Upper lobe of left lung (tissue), 6 donors: ENCODE measurements around the gene FER. TPM values are rescaled to one million over a fixed set of nuclear protein-coding genes. Genes with fewer than 3 reads are reported as not detected.
"Not testable (repeated sequence)": the region's sequence is repeated elsewhere in the genome, so short reads cannot be mapped to it uniquely, and the experiment has no call there.

ENCODE experiments used
- ATAC-seq, 2 donors: fragments of 200-7000 bp; cut with Tn5 transposase; one replicate each; pipeline ENCODE4 v1.9.1; 2022; ENCODE audit warnings: mild to moderate bottlenecking in 2 of 2, moderate library complexity in 2 of 2; ENCODE audit not compliant: low FRiP score in 2 of 2
- DNase-seq, 2 donors: peaks; one replicate each; pipeline ENCODE4 v3.0.0-alpha.2; 2019 to 2020
- H3K27ac ChIP-seq, 4 donors: fragments of 200-600 bp; sonication (generic); one replicate each; pipeline ENCODE4 v1.5.1; 2016 to 2019
- H3K27me3 ChIP-seq, 4 donors: fragments of 200-600 bp; sonication (generic); one replicate each; pipeline ENCODE4 v1.5.1; 2017 to 2019
- H3K36me3 ChIP-seq, 4 donors: fragments of 200-600 bp; sonication (generic); one replicate each; pipeline ENCODE4 v1.5.1; 2016 to 2019
- H3K4me1 ChIP-seq, 4 donors: fragments of 200-600 bp; sonication (generic); one replicate each; pipeline ENCODE4 v1.5.1; 2018 to 2019
- H3K4me3 ChIP-seq, 4 donors: fragments of 200-600 bp; sonication (generic); one replicate each; pipeline ENCODE4 v1.5.1; 2017 to 2019; ENCODE audit warnings: mild to moderate bottlenecking in 2 of 4, moderate library complexity in 1 of 4
- H3K9me3 ChIP-seq, 4 donors: fragments of 200-600 bp; sonication (generic); one replicate each; pipeline ENCODE4 v1.5.1; 2018 to 2019
- EP300 ChIP-seq, 4 donors: sonication (generic); formaldehyde crosslinking; IDR thresholded peaks; one replicate each; pipeline ENCODE4 v1.5.1; 2017; ENCODE audit warnings: antibody characterized with exemption in 4 of 4, control low read depth in 2 of 4
- POLR2A ChIP-seq, 4 donors: fragments of 450-650 bp; IDR thresholded peaks; one replicate each; pipeline ENCODE4 v1.5.1; 2016 to 2017; ENCODE audit warnings: antibody characterized with exemption in 4 of 4, mild to moderate bottlenecking in 2 of 4
- POLR2AphosphoS5 ChIP-seq, 2 donors: sonication (generic); formaldehyde crosslinking; IDR thresholded peaks; one replicate each; pipeline ENCODE4 v1.5.1; 2017; ENCODE audit warnings: antibody characterized with exemption in 2 of 2
- WGBS, 2 donors: methylation state at CpG; one replicate each; pipeline ENCODE4 v1.1.5; 2017 to 2018; 5-methylcytosine and 5-hydroxymethylcytosine counted together
- total RNA-seq, 6 donors: library from RNA; depleted of rRNA in 4 of 6; stranded (reverse); fragments of >200 nt in 4 of 6; gene quantifications; one replicate each; pipeline versions ENCODE4 v1.1.0 to v1.2.1, GENCODE V29; 2016 to 2021
- TF ChIP-seq, protein P1 (sequence below), 6 experiments: fragments of 450-650 bp in 4 of 6; fragments of 200-600 bp in 2 of 6; sonication (generic) in 2 of 6; IDR thresholded peaks; one replicate each; pipeline ENCODE4 v1.5.1; 2016 to 2019; ENCODE audit warnings: antibody characterized with exemption in 6 of 6
- donor health status: DM: no; HTN: no; CAD: no; lungs with moderate emphysema.
- donor health status: DM: no; HTN: yes; CAD: no; lungs with severe emphysema.

FER gene
- total RNA-seq, 6 donors from 2014 or later: 17.6 to 55.5 (median 27.9) TPM

DNA sequence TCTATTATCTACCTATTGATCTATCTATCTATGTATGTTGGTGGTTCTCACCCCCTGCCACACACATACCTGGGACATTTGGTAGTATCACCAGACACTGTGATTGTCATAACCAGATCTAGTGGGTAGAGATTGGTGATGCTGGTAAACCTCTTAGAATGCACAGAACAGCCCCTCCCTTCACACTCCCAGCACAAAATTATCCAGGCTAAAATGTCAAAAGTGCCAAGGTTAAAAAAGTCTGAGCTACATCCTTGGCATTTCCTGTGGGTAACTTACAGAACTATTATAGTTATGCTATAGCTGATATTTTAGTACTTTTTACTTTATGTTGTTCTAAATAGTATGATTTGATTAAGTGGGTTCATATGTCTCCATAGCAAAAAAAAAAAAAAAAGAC is 151.0 kb downstream of the FER start:
- Histone ChIP-seq H3K27me3 (no peaks in the 10 kb centered on the region), H3K36me3 (no peaks in the 10 kb centered on the region), H3K4me1 (no peaks in the 10 kb centered on the region), H3K4me3 (no peak overlapping the region), H3K9me3 (no peaks in the 10 kb centered on the region), H3K27ac (no peak overlapping the region)
- DNase-seq (no peak), ATAC-seq (no peak)
- no peak for TF ChIP-seq EP300 (IDR thresholded peaks at IDR 0.05)
- no peak for TF ChIP-seq POLR2A (IDR thresholded peaks at IDR 0.05)
- TF ChIP-seq, protein P1, sequence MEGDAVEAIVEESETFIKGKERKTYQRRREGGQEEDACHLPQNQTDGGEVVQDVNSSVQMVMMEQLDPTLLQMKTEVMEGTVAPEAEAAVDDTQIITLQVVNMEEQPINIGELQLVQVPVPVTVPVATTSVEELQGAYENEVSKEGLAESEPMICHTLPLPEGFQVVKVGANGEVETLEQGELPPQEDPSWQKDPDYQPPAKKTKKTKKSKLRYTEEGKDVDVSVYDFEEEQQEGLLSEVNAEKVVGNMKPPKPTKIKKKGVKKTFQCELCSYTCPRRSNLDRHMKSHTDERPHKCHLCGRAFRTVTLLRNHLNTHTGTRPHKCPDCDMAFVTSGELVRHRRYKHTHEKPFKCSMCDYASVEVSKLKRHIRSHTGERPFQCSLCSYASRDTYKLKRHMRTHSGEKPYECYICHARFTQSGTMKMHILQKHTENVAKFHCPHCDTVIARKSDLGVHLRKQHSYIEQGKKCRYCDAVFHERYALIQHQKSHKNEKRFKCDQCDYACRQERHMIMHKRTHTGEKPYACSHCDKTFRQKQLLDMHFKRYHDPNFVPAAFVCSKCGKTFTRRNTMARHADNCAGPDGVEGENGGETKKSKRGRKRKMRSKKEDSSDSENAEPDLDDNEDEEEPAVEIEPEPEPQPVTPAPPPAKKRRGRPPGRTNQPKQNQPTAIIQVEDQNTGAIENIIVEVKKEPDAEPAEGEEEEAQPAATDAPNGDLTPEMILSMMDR (IDR thresholded peaks at IDR 0.05): no peak
- no peak for TF ChIP-seq POLR2AphosphoS5 (IDR thresholded peaks at IDR 0.05)

DNA sequence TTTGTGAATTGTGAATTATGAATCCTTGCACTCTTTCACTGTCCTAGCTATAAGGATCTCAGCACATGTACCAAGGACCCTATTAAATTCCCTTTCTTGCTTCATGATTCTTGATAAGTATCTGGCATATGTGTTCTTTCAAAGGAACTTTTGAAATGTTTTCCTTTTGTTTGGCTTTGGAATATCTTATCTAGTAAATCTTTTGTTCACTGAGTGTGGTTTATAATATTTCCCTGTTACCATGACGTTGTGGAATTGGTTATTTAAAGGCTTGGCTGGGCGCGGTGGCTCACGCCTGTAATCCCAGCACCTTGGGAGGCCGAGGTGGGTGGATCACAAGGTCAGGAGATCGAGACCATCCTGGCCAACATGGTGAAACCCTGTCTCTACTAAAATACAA is 151.5 kb downstream of the FER start:
- not testable (repeated sequence) for H3K4me1 ChIP-seq, H3K27me3 ChIP-seq, H3K27ac ChIP-seq, ATAC-seq, H3K9me3 ChIP-seq, DNase-seq, H3K4me3 ChIP-seq, H3K36me3 ChIP-seq
- WGBS, 2 donors: 79 to 94% methylated on average over 6 of the region's 6 CpGs

DNA sequence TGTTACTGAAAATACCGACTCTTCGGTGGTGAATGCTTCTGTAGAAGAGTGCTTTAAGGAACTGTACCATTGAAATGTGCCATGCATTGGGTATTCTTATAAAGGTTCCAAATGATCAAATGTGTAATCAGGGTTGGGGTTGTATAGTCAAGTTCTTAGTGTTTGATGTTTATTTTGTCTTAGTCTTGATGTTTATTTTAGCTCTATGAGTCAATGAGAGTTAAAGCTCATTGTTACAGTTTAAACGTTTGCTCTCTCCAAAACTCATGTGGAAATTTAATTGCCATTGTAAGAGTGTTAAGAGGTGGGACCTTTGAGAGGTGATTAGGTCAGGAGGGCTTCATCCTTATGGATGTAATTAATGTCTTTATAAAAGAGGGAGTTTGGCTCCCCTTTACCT is 153.0 kb downstream of the FER start:
- H3K36me3 ChIP-seq: no peaks in the 10 kb centered on the region
- 73 to 77% methylated on average over 3 of the region's 3 CpGs for WGBS, 2 donors
- DNase-seq: no peak
- H3K9me3 ChIP-seq: no peaks in the 10 kb centered on the region
- no peak overlapping the region for H3K27ac ChIP-seq
- no peaks in the 10 kb centered on the region for H3K27me3 ChIP-seq
- no peak overlapping the region for H3K4me3 ChIP-seq
- TF ChIP-seq EP300 (IDR thresholded peaks at IDR 0.05) (no peak), POLR2A (IDR thresholded peaks at IDR 0.05) (no peak), POLR2AphosphoS5 (IDR thresholded peaks at IDR 0.05) (no peak)
- TF ChIP-seq, protein P1 (IDR thresholded peaks at IDR 0.05): no peak
- ATAC-seq: no peak
- H3K4me1 ChIP-seq: no peaks in the 10 kb centered on the region

DNA sequence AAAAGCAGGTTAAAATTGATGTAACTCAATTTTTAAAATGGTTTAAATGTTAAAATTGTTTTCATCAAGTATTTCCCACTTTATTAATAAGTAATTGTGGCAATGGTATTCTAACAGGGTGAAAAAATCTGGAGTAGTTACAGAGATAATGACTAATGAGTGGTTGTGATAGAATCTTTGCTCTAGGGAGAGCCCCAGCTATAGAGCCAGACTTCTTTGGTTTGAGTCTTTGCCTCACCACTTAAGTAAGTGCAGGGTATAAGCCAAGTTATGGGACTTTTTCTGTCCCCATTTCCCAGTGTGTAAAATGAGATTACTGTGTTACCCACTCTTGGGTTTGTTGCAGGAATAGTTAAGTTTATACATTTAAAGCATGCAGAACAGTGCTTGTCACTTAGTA is 158.1 kb downstream of the FER start:
- no peaks in the 10 kb centered on the region for H3K27me3 ChIP-seq
- H3K9me3 ChIP-seq: no peaks in the 10 kb centered on the region
- no peaks in the 10 kb centered on the region for H3K36me3 ChIP-seq
- H3K27ac ChIP-seq: no peak overlapping the region
- no peak for ATAC-seq
- no peak for DNase-seq
- no peaks in the 10 kb centered on the region for H3K4me1 ChIP-seq
- TF ChIP-seq POLR2AphosphoS5 (IDR thresholded peaks at IDR 0.05) (no peak), POLR2A (IDR thresholded peaks at IDR 0.05) (no peak), EP300 (IDR thresholded peaks at IDR 0.05) (no peak)
- TF ChIP-seq, protein P1 (IDR thresholded peaks at IDR 0.05): no peak
- no peak overlapping the region for H3K4me3 ChIP-seq

DNA sequence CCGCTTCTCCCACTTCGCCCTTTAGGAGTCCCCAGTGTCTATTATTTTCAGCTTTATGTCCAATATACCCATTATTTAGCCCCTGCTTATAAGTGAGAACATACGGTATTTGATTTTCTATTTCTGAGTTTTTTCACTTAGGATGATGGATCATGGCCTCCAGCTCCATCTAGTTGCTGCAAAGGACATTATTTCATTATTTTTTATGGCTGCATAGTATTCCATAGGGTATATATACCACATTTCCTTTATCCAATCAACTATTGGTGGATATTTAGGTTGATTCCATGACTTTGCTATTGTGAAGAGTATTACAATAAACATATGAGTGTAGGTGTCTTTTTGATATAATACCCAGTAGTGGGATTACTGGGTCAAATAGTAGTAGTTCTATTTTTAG is 162.9 kb downstream of the FER start:
- Histone ChIP-seq H3K4me1 (no peaks in the 10 kb centered on the region), H3K36me3 (no peaks in the 10 kb centered on the region), H3K27ac (no peak overlapping the region), H3K27me3 (no peaks in the 10 kb centered on the region), H3K9me3 (no peaks in the 10 kb centered on the region), H3K4me3 (no peak overlapping the region)
- 95 to 99% methylated on average over 3 of the region's 3 CpGs for WGBS, 2 donors
- TF ChIP-seq POLR2AphosphoS5 (IDR thresholded peaks at IDR 0.05): no peak
- no peak for TF ChIP-seq EP300 (IDR thresholded peaks at IDR 0.05)
- TF ChIP-seq, protein P1 (IDR thresholded peaks at IDR 0.05): no peak
- no peak for TF ChIP-seq POLR2A (IDR thresholded peaks at IDR 0.05)
- no peak for ATAC-seq
- no peak for DNase-seq
